ENCODE results near the gene EGFL7.

EGFL7 gene

GRCh38 chr9:136687721-136688223 lies 25.1 kb downstream of the EGFL7 start:
- no peak for DNase-seq

- no peak for DNase-seq
Observed at GRCh38 chr9:136688274-136689107, 25.8 kb downstream of the EGFL7 start.

GRCh38 chr9:136689108-136689460 lies 26.4 kb downstream of the EGFL7 start:
- DNase-seq, result no peak

- DNase-seq, result no peak
Observed at GRCh38 chr9:136690104-136690805, 27.5 kb downstream of the EGFL7 start.

GRCh38 chr9:136690806-136691261 lies 28.1 kb downstream of the EGFL7 start:
- DNase-seq, result no peak

GRCh38 chr9:136691316-136692184 lies 28.8 kb downstream of the EGFL7 start:
- no peak for DNase-seq

- DNase-seq, result no peak
Observed at GRCh38 chr9:136692185-136693134, 29.7 kb downstream of the EGFL7 start.

GRCh38 chr9:136693135-136693489 lies 30.4 kb downstream of the EGFL7 start:
- DNase-seq, result no peak

GRCh38 chr9:136693490-136694162 lies 30.9 kb downstream of the EGFL7 start:
- DNase-seq, result no peak

GRCh38 chr9:136694163-136694871 lies 31.6 kb downstream of the EGFL7 start:
- DNase-seq, result peak in 1 of 5 donors; percentile 29

- no peak for DNase-seq
Observed at GRCh38 chr9:136694872-136695247, 32.1 kb downstream of the EGFL7 start.

GRCh38 chr9:136695435-136695895 lies 32.7 kb downstream of the EGFL7 start:
- no peak for DNase-seq

GRCh38 chr9:136695955-136696354 lies 33.2 kb downstream of the EGFL7 start:
- no peak for DNase-seq

GRCh38 chr9:136696502-136696901 lies 33.8 kb downstream of the EGFL7 start:
- no peak for DNase-seq

GRCh38 chr9:136697146-136697820 lies 34.6 kb downstream of the EGFL7 start:
- DNase-seq, result no peak

- no peak for DNase-seq
Observed at GRCh38 chr9:136697821-136698526, 35.3 kb downstream of the EGFL7 start.

- no peak for DNase-seq
Observed at GRCh38 chr9:136698635-136699246, 36.0 kb downstream of the EGFL7 start.

- DNase-seq, result no peak
Observed at GRCh38 chr9:136700304-136700703, 37.6 kb downstream of the EGFL7 start.
